ENCODE results near the gene WDR26.
"Not testable (repeated sequence)": the region's sequence is repeated elsewhere in the genome, so short reads cannot be mapped to it uniquely, and the experiment has no call there.

The WDR26 gene

DNA sequence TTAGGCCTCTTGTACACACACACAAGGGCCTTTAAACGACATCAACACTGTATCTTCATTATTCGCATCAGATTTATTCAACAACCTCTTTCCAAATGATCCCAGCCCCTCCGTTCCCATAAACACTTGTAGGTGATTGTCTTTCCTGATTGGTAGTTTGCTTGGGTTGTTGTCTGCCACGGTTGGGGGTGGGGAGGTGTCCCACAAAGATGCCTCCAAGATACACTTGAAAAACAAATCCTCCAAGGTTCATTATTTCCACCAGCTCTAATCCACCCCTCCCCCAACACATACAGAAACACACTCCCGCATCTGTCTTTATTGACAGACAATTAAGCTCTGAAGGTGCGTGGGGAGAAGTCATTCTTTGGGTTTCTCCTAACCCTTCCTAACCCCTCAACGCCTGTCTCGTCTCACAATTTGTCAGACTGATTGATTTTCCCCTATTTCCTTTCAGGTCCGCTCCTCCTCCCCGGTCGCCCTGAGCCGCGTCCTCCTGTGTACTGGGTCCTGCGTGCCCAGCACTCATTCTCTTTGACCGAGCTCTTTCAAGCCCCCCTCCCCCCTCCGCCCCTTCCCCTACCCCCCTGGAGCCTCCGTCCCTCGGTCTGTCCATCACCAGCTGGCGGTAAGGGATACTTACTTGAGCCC lies 1.4 kb downstream of the WDR26 start:
- no peak for TF ChIP-seq ZFX (IDR thresholded peaks at IDR 0.05; ENCODE audit: borderline replicate concordance)
- TF ChIP-seq, protein P1, sequence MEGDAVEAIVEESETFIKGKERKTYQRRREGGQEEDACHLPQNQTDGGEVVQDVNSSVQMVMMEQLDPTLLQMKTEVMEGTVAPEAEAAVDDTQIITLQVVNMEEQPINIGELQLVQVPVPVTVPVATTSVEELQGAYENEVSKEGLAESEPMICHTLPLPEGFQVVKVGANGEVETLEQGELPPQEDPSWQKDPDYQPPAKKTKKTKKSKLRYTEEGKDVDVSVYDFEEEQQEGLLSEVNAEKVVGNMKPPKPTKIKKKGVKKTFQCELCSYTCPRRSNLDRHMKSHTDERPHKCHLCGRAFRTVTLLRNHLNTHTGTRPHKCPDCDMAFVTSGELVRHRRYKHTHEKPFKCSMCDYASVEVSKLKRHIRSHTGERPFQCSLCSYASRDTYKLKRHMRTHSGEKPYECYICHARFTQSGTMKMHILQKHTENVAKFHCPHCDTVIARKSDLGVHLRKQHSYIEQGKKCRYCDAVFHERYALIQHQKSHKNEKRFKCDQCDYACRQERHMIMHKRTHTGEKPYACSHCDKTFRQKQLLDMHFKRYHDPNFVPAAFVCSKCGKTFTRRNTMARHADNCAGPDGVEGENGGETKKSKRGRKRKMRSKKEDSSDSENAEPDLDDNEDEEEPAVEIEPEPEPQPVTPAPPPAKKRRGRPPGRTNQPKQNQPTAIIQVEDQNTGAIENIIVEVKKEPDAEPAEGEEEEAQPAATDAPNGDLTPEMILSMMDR (IDR thresholded peaks at IDR 0.05), result no peak
- no peak overlapping the region for H3K27ac ChIP-seq

DNA sequence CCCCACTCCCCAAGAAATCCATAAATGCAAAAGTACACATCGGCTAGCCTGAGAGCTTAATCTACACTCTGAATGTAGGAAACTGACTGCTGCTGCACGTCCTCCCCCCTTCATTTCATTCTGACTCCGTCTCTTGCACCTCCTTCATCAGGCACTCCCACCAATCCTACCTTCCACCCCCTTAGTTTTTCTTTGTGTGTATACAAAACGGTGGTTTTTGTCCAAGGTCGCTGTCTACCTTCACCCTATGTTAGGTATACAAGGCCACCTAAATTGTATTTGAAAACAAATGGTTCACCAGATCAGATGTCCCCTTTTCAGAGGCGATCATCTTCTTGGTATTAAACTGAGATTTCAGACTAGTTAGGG lies 1.9 kb downstream of the WDR26 start:
- no peak for TF ChIP-seq ZFX (IDR thresholded peaks at IDR 0.05; ENCODE audit: borderline replicate concordance)
- TF ChIP-seq, protein P1 (IDR thresholded peaks at IDR 0.05), result no peak
- H3K27ac ChIP-seq, result no peak overlapping the region

DNA sequence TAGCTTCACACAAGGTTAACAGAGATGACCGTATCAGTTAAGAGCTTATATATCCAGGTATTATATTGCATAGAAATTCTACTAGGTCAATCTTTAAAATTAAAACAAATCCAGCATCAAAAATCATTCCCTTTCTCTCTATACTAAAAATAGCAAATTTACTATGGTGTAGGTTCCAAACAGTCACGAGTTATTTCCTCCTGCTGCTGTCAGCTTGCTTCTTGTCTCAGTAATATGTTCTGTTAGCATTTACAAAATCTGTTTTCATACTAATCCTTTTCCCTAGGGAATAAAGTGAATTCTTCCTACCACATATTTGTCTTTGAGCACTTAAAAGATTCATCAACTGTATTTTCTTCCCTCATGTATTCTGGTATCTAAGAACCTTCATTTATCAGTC lies 2.5 kb downstream of the WDR26 start:
- no peak overlapping the region for H3K27ac ChIP-seq
- TF ChIP-seq, protein P1 (IDR thresholded peaks at IDR 0.05), result no peak
- no peak for TF ChIP-seq ZFX (IDR thresholded peaks at IDR 0.05; ENCODE audit: borderline replicate concordance)

DNA sequence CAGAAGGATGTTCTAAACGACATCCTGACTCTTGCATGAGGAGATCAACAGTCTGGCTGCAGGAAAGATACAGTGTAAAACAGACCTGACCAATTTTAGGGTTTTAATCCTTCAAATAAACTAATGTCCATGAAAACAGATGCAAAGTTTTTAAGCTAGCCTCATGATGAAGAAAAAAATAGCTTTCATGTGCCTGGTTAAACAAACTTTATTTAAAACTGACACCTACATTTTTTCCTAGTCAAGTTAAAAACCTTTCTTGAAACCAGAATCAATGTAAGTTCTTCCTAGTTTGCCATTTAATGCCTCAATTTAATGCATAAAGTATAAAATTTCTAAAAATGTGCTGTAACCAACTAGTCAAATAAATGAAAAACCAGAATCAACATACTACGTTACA lies 2.9 kb downstream of the WDR26 start:
- TF ChIP-seq ZFX (IDR thresholded peaks at IDR 0.05; ENCODE audit: borderline replicate concordance), result no peak
- TF ChIP-seq, protein P1 (IDR thresholded peaks at IDR 0.05), result no peak
- no peak overlapping the region for H3K27ac ChIP-seq

DNA sequence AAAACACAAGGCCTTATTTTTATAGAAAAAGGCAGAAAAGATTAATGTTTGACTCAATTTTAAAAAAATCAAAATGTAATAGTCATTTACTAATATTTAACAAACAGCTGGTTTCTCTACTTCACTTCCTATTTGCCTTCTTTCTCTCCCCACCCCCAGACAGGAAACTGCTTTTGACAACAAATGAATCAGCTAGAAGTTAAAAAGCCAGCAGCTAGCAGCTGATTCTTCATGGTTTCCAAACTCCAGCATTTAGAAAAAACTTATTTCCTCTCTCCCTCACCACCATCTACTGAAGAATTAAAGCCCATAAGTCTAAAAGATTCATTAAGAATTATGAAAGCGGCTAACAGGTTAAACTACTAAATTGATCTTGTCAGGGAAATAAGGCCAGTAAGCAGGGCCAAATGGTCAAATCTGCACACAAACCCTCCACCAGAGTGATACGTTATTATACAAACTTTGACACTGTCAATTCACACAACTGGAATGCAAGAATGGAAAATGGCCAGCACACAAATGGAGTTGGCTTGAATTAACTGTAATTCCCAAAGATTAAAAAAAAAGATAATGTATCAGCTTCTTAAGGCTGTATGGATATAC lies 4.0 kb downstream of the WDR26 start:
- TF ChIP-seq ZFX (IDR thresholded peaks at IDR 0.05; ENCODE audit: borderline replicate concordance), result no peak
- TF ChIP-seq, protein P1 (IDR thresholded peaks at IDR 0.05), result no peak
- H3K27ac ChIP-seq, result no peak overlapping the region; the same call in 1 of the 2 replicates

DNA sequence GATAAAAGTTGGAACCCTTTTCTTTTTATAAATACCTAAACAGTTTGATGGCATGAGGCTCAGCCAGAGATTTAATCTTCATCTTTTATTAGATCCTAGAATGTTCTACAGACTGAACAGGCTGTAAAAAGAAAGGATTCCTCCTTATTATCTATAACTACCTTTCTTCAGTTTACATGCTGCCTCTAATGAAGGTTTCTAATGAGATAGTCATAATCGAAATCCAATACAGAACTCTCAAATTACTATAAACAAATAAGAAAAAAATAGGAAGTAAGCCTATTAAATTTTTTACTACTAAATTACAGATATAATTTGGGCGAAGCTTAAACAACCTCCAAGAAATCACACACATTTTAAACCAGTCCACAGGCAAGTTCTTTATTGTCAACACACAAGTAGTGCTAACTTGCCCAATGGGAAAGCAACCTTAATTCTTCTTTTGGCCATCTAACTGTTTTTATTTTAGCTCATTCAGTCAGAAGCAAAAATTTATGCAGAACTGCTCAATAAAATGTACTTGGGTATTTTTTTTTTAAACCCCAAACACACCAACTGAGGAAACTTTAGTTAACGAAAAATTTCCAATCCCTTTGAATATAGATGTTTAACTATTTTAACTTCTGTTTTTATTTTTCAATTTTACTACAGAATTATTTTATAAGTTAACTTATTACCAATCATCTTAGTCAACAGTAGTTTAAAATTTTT lies 4.8 kb downstream of the WDR26 start:
- TF ChIP-seq ZFX (IDR thresholded peaks at IDR 0.05; ENCODE audit: borderline replicate concordance), result no peak
- TF ChIP-seq, protein P1 (IDR thresholded peaks at IDR 0.05), result no peak
- no peak overlapping the region; the same call in 1 of the 2 replicates for H3K27ac ChIP-seq

DNA sequence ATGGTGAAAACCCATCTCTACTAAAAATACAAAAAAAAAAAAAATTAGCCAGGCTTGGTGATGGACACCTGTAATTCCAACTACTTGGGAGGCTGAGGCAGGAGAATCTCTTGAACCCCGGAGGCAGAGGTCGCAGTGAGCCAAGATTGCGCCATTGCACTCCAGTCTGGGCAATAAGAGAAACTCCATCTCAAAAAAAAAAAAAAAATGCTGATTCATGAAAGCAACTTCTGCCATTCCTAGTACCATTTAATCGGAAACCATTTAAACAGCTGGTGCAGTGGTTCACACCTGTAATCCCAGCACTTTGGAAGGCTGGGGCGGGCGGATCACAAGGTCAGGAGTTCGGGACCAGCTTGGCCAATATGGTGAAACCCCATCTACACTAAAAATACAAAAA lies 5.9 kb downstream of the WDR26 start:
- H3K27ac ChIP-seq, result not testable (repeated sequence)

Data from 22Rv1 (cell line).